Measurements from ENCODE around the gene SLC27A5.
"Not testable (repeated sequence)": the region's sequence is repeated elsewhere in the genome, so short reads cannot be mapped to it uniquely, and the experiment has no call there.

SLC27A5 gene

GRCh38 chr19:58529405-58529804, 17.6 kb upstream of the SLC27A5 start:
- DNase-seq (ENCODE audit: low read depth in 4 of 4, low spot score in 1 of 4), result no peak

GRCh38 chr19:58522709-58523108, 10.9 kb upstream of the SLC27A5 start:
- no peak for DNase-seq (ENCODE audit: low read depth in 4 of 4, low spot score in 1 of 4)

GRCh38 chr19:58521651-58522050, 9.9 kb upstream of the SLC27A5 start:
- no peak for DNase-seq (ENCODE audit: low read depth in 4 of 4, low spot score in 1 of 4)

- DNase-seq (ENCODE audit: low read depth in 4 of 4, low spot score in 1 of 4), result no peak
These were observed 8.4 kb upstream of the SLC27A5 start for GRCh38 chr19:58520257-58520599.

- peak; percentile 83 to 91 (median 85) for DNase-seq (ENCODE audit: low read depth in 4 of 4, low spot score in 1 of 4)
These were observed 7.8 kb upstream of the SLC27A5 start, which contains the start of gene ZBTB45 for GRCh38 chr19:58519355-58520256. ZBTB45 (minus strand) TSS chr19:58519810; CDS start chr19:58517673, 2,137 bp downstream.

- DNase-seq (ENCODE audit: low read depth in 4 of 4, low spot score in 1 of 4), result peak in 1 of 4 experiments; percentile 30
These were observed 7.2 kb upstream of the SLC27A5 start for GRCh38 chr19:58519087-58519354.

- no peak for DNase-seq (ENCODE audit: low read depth in 4 of 4, low spot score in 1 of 4)
These were observed 6.7 kb upstream of the SLC27A5 start for GRCh38 chr19:58518256-58519086.

- no peak for DNase-seq (ENCODE audit: low read depth in 4 of 4, low spot score in 1 of 4)
These were observed 5.4 kb upstream of the SLC27A5 start for GRCh38 chr19:58516964-58517833.

- no peak for DNase-seq (ENCODE audit: low read depth in 4 of 4, low spot score in 1 of 4)
These were observed 4.5 kb upstream of the SLC27A5 start for GRCh38 chr19:58516246-58516836.

- DNase-seq (ENCODE audit: low read depth in 4 of 4, low spot score in 1 of 4), result no peak
These were observed 3.5 kb upstream of the SLC27A5 start for GRCh38 chr19:58515259-58515658.

GRCh38 chr19:58514564-58515022, 2.8 kb upstream of the SLC27A5 start:
- DNase-seq (ENCODE audit: low read depth in 4 of 4, low spot score in 1 of 4), result no peak

- DNase-seq (ENCODE audit: low read depth in 4 of 4, low spot score in 1 of 4), result peak; percentile 91 to 95 (median 92)
These were observed 2.1 kb upstream of the SLC27A5 start for GRCh38 chr19:58513694-58514563.

GRCh38 chr19:58513213-58513693, 1.5 kb upstream of the SLC27A5 start:
- DNase-seq (ENCODE audit: low read depth in 4 of 4, low spot score in 1 of 4), result no peak

GRCh38 chr19:58510084-58510862, 1.5 kb downstream of the SLC27A5 start:
- no peak for DNase-seq (ENCODE audit: low read depth in 4 of 4, low spot score in 1 of 4)

GRCh38 chr19:58509731-58510083, 2.1 kb downstream of the SLC27A5 start:
- DNase-seq (ENCODE audit: low read depth in 4 of 4, low spot score in 1 of 4), result no peak

- not testable (repeated sequence) for DNase-seq (ENCODE audit: low read depth in 4 of 4, low spot score in 1 of 4)
These were observed 4.1 kb downstream of the SLC27A5 start for GRCh38 chr19:58507602-58508223.

GRCh38 chr19:58500242-58500641, 11.6 kb downstream of the SLC27A5 start:
- no peak for DNase-seq (ENCODE audit: low read depth in 4 of 4, low spot score in 1 of 4)

All from stimulated activated CD4-positive, alpha-beta T cell treated with anti-CD3 and anti-CD28 coated beads, Interleukin-1b, Interleukin-23, amount 100 ng/mL, for 24 hours (primary cell).